Activated CD8-positive, alpha-beta memory T cell treated with anti-CD3 and anti-CD28 coated beads, Interleukin-2, amount 50 U/mL, for 1 hour (primary cell): ENCODE measurements around the gene FAM53A.
"Not testable (repeated sequence)": the region's sequence is repeated elsewhere in the genome, so short reads cannot be mapped to it uniquely, and the experiment has no call there.

Source experiments
- DNase-seq: peaks from one replicate; pipeline ENCODE4 v3.0.0-alpha.2; 2020; ENCODE audit errors: extremely low read depth

FAM53A gene

GRCh38 chr4:1640716-1641503 lies 43.2 kb downstream of the FAM53A start:
- not testable (repeated sequence) for DNase-seq

- no peak for DNase-seq
These were observed 43.9 kb downstream of the FAM53A start for GRCh38 chr4:1640190-1640589.

GRCh38 chr4:1639299-1639868 lies 44.7 kb downstream of the FAM53A start:
- DNase-seq: no peak

GRCh38 chr4:1638873-1639272 lies 45.2 kb downstream of the FAM53A start:
- no peak for DNase-seq

GRCh38 chr4:1638272-1638598 lies 45.9 kb downstream of the FAM53A start:
- no peak for DNase-seq

- no peak for DNase-seq
These were observed 46.4 kb downstream of the FAM53A start for GRCh38 chr4:1637580-1638271.

- no peak for DNase-seq
These were observed 47.5 kb downstream of the FAM53A start for GRCh38 chr4:1636490-1637211.

- no peak for DNase-seq
These were observed 48.6 kb downstream of the FAM53A start for GRCh38 chr4:1635464-1635863.

GRCh38 chr4:1633993-1634392 lies 50.1 kb downstream of the FAM53A start:
- no peak for DNase-seq

GRCh38 chr4:1632109-1633104 lies 51.7 kb downstream of the FAM53A start:
- DNase-seq: no peak

GRCh38 chr4:1631136-1631535 lies 53.0 kb downstream of the FAM53A start:
- no peak for DNase-seq

- no peak for DNase-seq
These were observed 53.8 kb downstream of the FAM53A start for GRCh38 chr4:1630266-1630665.

- DNase-seq: no peak
These were observed 54.4 kb downstream of the FAM53A start for GRCh38 chr4:1629699-1630083.

- peak; percentile 19 for DNase-seq
These were observed 55.0 kb downstream of the FAM53A start for GRCh38 chr4:1628892-1629698.

- no peak for DNase-seq
These were observed 56.4 kb downstream of the FAM53A start for GRCh38 chr4:1627417-1628313.

- no peak for DNase-seq
These were observed 57.2 kb downstream of the FAM53A start for GRCh38 chr4:1626941-1627340.

- DNase-seq: no peak
These were observed 58.0 kb downstream of the FAM53A start for GRCh38 chr4:1626151-1626550.

- no peak for DNase-seq
These were observed 58.4 kb downstream of the FAM53A start for GRCh38 chr4:1625600-1626138.

- DNase-seq: no peak
These were observed 59.6 kb downstream of the FAM53A start for GRCh38 chr4:1624519-1624910.
